Stimulated activated CD4-positive, alpha-beta T cell treated with anti-CD3 and anti-CD28 coated beads, Interleukin-2, amount 100 ng/mL, for 48 hours (primary cell): ENCODE results near the gene MYOF.
"Not testable (repeated sequence)": the region's sequence is repeated elsewhere in the genome, so short reads cannot be mapped to it uniquely, and the experiment has no call there.

Source experiments
- DNase-seq, 2 donors: peaks; one replicate each; pipeline ENCODE4 v3.0.0-alpha.2; 2020

Gene MYOF

DNA sequence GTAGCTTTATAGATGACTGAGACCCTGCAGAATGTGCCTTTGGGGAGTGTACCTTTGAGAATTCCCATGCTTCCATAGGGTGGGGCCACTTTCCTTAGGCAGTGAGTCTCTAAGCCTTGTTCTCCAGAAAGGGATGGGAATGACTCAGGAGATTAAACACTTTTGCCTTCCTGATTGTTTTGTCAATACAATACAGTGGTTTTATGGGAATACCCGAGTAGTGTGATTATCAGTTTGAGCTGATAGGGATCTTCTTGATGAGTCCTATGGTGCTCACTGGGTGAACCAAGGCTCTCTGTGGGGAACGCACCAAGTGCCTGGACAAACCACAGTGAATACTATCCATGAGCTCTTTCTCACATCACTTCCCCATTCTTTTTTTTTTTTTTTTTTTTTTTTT is 6.3 kb downstream of the MYOF start:
- DNase-seq, result no peak

DNA sequence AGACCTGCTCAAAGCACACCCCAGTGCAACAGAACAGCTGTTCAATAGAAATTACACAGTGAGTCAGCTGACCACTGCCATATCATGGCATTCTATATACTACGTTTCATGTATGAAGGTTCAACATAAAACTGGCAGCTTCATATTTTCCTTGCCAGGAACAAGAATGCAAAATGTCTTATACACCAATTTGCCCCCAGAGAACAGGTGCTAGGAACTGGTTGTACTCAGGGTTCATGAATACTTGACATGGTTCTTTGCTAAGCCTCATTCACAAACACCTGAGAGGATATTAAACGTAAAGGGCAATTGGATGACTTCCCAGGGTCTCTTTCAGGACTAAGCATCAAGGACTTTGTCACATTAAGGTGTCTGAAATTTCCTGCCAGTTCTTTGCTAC is 6.9 kb downstream of the MYOF start:
- no peak for DNase-seq

DNA sequence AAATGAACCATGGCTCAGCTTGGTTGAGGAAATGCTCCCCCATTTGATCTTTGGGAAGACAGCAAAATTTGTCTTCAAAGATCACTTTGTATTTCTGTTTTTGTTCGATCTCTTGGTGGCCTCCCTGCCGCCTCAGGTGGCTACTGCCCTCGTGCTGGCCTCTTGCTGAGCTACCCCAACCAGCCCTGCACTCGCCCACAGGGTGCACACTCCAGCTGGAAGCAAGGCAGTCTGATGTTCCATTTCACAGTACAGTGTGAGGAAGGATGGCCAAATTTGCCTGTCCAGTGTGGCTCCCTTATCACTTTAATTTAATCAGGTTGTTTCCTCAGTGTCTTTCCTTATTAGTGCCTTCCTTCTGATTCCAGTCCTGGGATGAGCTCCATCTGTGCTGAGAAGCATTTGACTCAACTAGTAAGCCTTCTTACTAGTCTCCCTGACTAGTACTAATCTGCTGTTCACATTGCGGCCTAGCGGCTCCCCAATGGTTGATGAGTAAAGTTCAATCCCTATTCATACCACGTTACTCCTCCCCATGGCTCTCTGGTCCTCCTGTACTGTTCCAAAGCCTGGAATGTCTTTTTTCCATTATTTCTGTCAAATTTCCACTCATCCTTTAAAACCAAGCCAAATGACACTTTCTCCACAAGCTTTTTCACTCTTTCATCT is 8.2 kb downstream of the MYOF start:
- DNase-seq, result no peak

DNA sequence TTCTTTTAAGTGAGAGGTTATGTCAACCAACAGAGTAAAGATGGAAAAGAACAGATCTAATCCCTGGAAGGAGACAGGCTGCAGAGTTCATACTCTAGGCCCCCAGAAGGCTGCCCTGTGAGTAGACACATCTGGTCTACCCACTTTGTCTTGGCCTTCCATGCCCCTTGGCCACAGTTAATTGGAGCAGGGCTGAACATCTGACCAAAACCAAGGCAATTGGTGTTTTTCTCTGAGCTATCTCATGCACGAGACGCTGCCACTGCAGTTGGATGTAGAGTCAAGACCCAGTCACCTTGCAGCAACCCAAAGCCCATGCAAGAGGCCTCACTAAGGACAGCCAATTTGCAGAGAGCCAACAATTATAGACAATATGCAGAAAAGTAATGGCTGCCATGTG is 9.0 kb downstream of the MYOF start:
- no peak for DNase-seq

DNA sequence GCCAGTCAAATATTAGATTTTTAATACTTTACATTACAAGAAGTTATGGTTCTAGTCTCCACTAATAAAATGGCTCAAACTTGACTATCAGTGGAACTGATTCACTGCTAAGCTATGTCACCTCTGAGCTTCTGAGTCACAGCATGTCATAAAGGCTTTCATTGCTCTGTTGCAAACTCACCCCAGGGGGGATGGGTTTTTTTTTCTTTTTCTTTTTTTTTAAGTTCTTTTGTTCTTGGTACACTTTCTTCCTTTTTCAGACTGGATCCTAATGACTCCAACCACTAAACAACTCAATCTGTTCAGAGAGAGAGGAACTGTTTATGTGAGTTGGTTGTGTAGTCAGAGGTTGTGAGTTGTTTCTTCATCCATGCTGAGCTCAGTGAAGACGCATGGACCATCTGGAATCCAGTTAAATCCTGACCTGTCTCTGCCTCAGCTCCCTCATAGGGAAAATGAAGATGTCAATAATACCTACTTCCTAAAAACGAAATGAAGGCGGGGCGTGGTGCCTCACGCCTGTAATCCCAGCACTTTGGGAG is 11.0 kb downstream of the MYOF start:
- no peak for DNase-seq

DNA sequence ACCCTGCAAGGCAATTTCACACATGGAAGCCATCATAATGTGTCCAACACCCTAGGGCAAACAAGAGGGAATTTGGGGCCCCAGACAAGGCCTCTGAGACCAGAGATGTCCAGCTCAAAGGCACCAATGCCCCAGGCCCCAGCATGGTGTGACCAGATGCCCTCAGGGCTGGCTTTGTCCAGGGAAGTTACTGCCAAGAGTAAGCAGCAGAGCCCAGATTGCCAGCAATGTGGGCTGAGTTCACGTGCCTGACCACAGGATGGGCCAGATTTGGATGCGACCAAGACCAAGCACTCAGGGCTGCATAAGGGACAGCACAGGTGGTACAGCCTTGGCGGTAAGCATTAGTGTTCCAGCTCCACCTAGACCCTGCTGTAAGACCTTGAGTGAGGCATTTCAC is 12.7 kb downstream of the MYOF start:
- no peak for DNase-seq

DNA sequence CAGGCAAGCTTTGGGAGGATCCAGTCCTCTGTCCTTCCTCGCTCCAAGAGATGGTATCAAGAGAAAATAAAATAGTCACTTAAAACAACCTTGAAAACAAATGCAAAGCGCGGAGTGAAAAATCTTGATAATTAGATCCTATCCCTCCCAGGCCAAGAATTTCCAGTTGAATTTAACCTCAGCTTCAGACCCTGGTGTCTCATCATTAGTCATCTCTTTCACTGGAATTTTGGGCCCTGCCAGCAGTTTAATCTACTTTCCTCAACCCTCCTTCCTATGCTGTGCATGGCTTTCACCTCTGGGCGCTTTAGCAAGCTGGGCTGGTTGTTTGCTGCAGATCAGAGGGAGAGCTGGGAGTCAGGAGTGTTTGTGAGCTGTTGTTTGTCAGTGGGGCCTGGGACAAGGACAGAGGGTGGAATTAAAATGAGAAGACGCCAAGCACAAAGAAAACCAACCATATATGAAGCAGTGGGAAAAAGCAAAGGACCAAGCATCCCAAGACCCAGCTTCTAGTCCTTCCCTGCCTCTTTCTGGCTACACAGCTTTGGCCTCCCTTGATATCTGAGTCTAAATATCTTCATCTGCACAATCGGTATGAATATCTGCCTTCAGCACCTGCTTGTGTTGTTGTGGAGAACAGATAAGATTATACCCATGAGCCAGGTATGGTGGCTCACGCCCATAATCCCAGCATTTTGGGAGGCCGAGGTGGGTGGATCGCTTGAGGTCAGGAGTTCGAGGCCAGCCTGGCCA is 13.5 kb downstream of the MYOF start:
- no peak for DNase-seq

DNA sequence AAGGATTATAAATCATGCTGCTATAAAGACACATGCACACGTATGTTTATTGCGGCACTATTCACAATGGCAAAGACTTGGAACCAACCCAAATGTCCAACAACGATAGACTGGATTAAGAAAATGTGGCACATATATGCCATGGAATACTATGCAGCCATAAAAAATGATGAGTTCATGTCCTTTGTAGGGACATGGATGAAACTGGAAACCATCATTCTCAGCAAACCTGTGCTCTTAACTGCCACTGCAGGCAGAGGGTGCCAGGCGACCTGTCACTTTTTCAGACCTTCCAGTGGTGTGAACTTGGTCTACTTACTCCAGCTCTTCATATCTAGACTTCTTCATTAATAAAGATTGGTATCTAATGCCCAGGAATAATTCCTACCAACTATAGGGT is 14.5 kb downstream of the MYOF start:
- DNase-seq, result not testable (repeated sequence)

DNA sequence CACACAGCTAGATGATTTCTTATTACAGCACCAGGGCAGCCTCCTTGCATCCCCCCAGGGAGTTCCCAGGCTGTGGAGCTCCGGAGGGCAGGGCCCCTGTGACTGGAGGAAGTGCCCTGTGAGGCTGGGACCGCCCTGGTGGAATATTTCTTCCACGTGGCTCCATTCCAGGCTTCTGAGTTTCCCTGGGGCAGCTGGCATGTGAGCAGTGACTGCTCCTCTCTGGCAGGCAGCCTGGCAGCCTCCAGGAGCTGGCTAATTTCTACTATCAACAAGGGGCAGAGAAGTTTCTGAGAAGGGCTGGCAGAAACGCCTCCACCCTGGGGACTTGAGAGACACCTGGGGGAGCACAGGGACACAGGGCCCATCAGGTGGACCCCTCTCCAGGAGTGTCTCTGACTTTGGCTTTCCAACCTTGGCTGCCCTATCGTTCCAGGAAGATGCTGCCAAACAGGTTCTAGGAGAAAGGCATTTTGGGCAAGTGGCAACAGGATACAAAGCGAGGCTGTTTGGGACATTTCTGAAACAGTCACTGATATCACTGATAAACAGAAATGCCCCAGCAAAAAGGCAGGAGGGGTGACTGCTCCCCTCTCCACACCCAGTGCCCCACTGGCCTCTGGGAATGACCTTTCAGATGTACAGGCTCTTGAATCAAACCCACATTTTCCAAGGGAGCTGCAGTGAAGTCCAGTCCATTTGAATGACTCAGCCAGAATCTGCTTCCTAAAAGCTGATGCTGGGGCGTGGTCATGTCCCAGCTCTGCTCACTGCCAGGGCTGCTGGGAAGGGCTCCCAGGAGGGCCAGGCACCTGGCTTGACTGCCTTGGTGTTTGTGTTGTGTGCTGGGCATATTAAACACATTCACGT is 16.1 kb downstream of the MYOF start:
- no peak for DNase-seq

DNA sequence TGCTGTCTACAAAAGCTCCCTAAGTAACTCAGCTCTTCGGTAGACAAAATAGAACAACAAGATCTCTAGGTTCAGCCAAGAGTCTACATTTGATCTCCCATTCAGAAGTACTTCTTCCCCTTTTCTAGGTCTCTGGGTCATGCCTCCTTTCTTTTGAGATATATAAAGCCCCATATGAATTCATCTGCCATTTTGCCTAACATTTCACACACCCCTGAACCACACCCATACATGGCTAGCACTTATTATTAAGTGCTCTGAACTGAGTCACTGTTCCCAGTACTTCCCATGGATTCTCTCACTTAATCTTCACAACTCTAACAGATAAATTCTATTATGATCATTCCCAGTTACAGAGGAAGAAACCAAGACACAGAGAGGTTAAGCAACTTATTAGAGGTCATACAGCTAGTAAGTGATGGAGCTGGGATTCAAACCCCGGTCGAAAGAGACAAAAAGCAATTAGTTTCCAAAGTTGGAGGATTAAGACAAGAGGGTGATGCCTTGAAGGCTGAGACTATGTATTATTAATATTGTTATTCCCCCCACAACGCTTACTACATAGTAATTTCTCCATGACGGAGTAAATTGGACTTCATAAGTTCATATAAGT is 17.3 kb downstream of the MYOF start:
- no peak for DNase-seq

DNA sequence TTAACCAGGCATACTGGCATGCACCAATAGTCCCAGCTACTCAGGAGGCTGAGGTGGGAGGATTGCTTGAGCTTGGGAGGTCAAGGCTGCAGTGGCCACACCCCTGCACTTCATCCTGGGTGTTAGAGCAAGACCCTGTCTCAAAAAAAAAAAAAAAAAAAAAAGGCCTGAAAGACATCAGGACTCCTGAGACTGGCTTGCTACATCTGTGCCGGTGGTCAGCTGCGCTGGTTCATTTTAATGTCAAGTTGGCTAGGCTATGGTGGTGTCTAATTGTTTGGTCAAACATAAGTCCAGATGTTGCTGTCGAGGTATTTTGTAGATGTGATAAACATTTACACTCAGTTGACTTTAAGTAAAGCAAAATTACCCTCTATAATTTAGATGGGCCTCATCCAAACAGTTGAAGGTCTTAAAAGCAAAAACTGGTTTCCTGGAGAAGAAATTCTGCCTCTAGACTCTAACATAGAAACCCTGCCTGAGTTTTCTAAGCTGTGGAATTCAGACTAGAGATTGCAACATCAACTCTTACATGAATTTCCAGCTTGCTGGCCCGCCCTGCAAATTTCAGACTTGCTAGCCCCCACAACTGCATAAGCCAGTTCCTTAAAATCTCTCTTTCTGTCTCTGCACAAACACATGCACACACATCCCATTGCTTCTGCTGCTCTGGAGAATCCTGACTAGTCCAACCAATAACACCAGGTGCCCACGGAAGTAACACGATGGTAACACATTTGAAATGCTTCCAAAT is 18.2 kb downstream of the MYOF start:
- DNase-seq, result no peak

DNA sequence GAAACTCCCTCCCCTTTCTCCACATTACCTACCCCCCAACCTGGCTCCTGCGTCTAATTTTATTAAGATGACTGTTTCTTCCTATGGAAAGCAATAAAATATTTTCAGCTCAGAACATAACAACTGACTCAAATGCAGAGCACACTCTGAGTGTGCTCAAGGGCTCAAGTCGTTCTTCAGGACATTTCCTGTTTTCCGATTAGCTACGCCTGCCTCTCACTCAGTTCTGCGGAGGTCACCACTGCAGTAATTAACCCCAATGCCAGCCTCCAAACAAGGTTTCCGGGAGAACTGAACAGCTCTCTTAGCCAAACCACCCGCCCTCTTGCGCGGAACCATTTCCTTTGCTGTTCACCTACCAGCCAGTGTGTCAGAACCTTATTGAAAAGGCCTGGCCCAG is 19.3 kb downstream of the MYOF start:
- DNase-seq, result peak in 1 of 2 donors; percentile 28

DNA sequence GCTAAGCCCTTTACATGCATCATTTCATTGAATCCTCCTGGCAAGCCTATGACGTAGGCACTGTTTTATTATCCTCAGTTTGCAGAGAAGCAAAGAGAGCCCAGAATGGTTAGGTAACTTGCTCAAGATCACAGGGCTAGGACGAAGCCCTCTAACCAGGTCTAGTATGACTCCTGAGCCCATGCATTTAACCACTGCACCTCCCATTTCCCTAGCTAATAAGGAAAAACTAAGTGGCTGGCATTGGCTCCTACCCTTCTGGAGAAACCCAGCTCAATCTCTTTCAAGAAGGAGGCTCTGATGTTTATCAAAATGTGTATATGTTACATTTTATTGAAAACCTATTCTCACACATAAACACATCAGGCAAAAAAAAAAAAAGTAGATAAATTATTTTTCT is 19.8 kb downstream of the MYOF start:
- DNase-seq, result no peak

DNA sequence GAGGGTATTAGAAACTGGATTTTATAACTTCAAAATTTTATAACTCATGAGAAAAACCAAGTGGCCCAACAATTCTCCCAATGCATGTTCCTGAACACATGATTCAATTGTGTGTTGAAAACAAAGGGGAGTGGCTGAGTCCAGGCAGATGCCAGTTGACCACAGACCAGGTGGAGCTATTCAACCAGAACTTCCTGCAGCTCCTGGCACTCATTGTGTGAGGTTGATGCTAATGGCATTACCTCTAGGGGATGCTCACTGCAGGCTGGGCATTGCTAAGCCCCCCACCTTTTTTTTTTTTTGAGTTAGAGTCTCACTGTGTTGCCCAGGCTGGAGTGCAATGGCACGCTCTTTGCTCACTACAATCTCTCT is 20.3 kb downstream of the MYOF start:
- DNase-seq, result no peak

DNA sequence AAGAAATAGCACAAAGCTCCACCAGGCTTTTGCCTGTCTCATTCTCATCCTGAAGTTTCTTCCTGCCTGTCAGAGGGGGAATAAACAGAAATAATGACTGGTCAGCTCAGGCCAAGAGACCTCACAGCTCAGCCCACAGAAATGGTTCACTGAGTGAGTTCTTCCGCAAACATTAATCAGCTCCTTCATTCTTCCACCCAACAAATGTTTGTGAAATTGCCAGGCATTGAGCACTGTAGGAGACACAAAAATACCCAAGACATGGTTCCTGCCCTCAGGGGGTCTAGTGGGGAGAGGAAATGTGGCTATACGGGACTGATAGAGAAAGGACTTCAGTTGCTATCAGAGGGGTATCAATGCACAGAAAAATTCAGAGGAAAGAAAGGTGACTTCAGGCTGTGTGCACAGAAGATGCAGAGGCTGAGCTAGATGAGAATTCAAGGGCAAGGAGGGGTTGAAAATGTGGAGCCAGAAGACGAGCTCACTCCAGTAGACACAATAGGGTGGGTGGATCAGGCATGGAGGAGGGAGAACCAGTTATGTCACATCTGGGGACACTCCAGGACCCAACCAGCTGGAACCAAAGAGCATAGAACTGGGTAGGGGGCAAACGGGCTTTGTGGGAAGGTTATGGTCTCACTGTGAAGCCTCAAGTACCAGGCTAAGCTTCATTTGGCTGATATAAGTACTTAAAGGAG is 20.9 kb downstream of the MYOF start:
- DNase-seq, result no peak

DNA sequence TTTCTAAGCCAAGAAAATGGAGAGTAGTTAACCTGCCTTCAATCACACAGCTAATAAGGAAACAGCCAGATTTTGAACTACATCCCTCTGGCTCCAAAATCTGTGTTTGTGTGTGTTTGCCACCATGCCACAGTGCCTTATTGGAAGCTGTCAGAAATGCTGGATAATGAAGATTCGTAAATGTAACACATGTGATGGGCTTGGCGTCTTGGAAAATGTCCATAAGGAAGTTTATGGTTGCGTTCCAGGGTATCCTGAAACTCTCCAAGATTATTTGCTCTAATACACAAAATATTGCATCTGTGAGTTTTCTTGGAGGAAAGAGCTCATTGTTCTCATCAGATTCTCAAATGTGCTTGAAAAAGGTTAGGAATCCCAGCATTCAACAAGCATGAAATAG is 22.7 kb downstream of the MYOF start:
- no peak for DNase-seq

DNA sequence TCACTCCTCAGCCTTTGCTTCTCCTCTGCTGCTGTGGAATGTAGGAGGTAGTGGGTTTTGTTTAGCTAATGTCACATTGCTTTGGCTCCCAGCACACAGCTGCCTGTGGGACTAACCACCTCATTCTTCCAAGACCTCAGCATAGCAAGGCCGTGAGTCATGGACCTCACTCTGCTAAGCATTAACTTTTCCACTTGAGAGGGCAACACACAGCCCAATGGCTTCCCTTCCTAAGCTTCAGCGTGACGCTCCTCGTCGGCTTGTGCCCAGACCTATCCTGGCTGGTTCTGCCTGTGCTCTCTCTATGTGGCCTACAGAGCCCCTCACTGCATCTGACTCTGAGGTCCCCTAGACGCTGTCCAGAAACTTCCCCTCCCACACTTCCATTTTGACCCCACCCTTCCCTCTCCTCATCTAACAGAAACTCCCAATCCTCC is 23.3 kb downstream of the MYOF start:
- no peak for DNase-seq

DNA sequence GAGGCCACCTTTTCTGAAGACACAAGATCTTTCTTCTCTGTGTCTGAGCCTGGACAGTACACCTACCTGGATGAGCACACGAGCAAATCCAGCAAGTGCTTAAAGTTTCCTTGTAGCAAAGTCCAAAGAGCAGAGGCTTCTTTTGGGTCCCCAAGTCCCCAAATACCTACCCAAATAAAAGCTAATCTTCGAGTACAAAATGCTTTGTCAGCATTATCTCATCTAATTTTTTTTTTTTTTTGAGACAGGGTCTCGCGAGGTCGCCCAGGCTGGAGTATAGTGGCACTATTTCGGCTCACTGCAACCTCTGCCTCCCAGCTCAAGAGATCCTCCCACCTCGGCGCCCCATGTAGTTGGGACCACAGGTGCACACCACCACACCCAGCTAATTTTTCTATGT is 24.6 kb downstream of the MYOF start:
- DNase-seq, result no peak

DNA sequence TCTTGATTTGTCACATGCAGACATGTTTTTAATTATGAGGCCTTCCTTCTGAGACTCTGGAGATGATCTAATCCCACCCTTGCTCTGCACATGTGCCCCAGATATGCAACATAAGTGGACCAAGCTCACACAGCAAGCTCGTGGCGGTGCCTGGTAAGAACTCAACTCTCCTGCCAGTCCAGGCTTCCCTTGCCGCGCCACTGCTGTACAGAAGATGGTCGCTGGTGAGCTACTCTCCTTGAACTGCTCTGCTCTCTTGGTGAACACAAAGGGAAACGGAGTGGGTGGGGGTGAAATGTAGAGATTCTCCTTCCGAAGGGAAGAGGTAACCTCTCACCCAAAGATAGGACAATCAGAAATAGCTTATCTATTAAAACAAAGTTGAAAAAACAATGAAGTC is 25.7 kb downstream of the MYOF start:
- no peak for DNase-seq

DNA sequence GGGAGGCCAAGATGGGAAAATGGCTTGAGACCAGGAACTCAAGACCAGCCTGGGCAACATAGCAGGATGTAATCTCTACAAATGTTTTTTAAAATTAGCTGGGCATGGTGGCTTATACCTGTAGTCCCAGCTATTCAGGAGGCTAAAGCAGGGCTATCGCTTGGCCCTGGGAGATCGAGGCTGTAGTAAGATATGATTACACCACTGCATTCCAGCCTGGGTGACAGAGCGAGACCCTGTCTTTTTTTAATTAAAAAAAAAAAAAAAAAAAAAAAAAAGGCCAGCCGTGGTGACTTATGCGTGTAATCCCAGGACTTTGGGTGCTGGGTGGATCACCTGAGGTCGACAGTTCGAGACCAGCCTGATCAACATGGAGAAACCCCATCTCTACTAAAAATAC is 27.4 kb downstream of the MYOF start:
- no peak for DNase-seq

DNA sequence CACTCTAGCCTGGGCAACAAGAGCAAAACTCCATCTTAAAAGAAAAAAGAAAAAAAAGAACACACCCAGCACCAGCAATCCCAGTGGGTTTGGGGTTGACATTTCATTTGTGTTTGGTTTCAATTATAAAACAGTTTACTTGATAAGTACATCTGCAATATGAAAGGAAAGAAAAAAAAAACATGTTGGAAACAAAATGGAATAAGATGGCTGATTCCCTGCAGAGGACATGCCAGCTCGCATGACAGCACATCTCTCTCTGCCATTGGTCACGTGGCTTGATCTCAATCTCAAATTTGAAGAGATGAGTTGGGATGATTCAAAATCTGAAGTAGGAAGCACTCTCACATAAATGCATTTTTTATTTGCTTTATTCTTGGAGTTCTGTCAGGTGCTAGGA is 28.0 kb downstream of the MYOF start:
- no peak for DNase-seq

DNA sequence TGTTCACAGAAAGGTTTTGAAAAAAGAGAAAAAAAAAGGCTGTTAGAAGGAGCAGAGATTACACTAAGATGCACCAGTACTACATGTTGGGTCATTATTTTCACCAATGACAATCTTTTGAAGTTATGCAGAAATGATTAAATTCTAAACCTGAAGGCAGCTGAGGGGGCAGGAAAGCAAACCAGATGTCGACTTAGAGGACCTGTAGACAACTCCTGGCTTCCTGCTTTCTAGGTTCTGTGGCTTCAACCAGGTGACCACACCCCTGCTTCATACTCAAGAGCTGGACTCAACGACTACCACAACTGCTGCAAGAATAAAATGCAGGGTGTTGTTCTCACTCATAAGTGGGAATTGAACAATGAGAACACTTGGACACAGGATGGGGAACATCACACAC is 30.0 kb downstream of the MYOF start:
- DNase-seq, result no peak
